ENCODE results near the gene FBXL20. TPM values are rescaled to one million over a fixed set of nuclear protein-coding genes. Genes with fewer than 3 reads are reported as not detected.
A peak's percentile ranks its signal among the peaks of the same experiment; 100 is the strongest.

The FBXL20 gene
- total RNA-seq, 6 experiments from 2014 or later: 6.0 to 9.8 (median 8.5) TPM

GRCh38 chr17:39219647-39220154 is 181.7 kb downstream of the FBXL20 start:
- no peak for TF ChIP-seq CTCF (IDR thresholded peaks at IDR 0.05)
- Histone ChIP-seq H3K4me1 (no peaks in the 10 kb centered on the region), H3K4me3 (no peak overlapping the region), H3K9me3 (no peaks in the 10 kb centered on the region), H3K27me3 (peaks cover 0 to 7% of the 10 kb centered on the region in 2 donors), H3K36me3 (no peaks in the 10 kb centered on the region), H3K27ac (no peak overlapping the region)
- ATAC-seq: no peak
- intact Hi-C loops (cut with DNase I): no loop called here
- WGBS (ENCODE audit: insufficient coverage, low coverage, low lambda C conversion rate, missing lambda C conversion rate): 53% methylated on average over 4 of the region's 8 CpGs
- DNase-seq: no peak

GRCh38 chr17:39218906-39219305 is 182.5 kb downstream of the FBXL20 start:
- H3K27me3 ChIP-seq: peaks cover 0 to 7% of the 10 kb centered on the region in 2 donors
- ATAC-seq (no peak), DNase-seq (no peak)
- no peaks in the 10 kb centered on the region for H3K4me1 ChIP-seq
- no peak overlapping the region for H3K27ac ChIP-seq
- WGBS (ENCODE audit: insufficient coverage, low coverage, low lambda C conversion rate, missing lambda C conversion rate): 50% methylated on average over 3 of the region's 8 CpGs
- H3K9me3 ChIP-seq: no peaks in the 10 kb centered on the region
- no peaks in the 10 kb centered on the region for H3K36me3 ChIP-seq
- TF ChIP-seq CTCF (IDR thresholded peaks at IDR 0.05): no peak
- TF ChIP-seq POLR2A (IDR thresholded peaks at IDR 0.05): no peak
- no peak overlapping the region for H3K4me3 ChIP-seq
- intact Hi-C loops (cut with DNase I): no loop called here

GRCh38 chr17:39217734-39218369 is 183.6 kb downstream of the FBXL20 start:
- TF ChIP-seq POLR2A (IDR thresholded peaks at IDR 0.05) (no peak), CTCF (IDR thresholded peaks at IDR 0.05) (no peak)
- Histone ChIP-seq H3K9me3 (no peaks in the 10 kb centered on the region), H3K36me3 (no peaks in the 10 kb centered on the region), H3K27ac (no peak overlapping the region), H3K4me3 (no peak overlapping the region), H3K27me3 (peaks cover 0 to 7% of the 10 kb centered on the region in 2 donors), H3K4me1 (no peaks in the 10 kb centered on the region)
- intact Hi-C loops (cut with DNase I): no loop called here
- DNase-seq: no peak
- ATAC-seq: peak in 1 of 4 donors; percentile 29
- WGBS (ENCODE audit: insufficient coverage, low coverage, low lambda C conversion rate, missing lambda C conversion rate): 10% methylated on average over 7 of the region's 24 CpGs

GRCh38 chr17:39213852-39214251 is 187.6 kb downstream of the FBXL20 start:
- no peak for TF ChIP-seq CTCF (IDR thresholded peaks at IDR 0.05)
- no peak for TF ChIP-seq POLR2A (IDR thresholded peaks at IDR 0.05)
- ATAC-seq: peak in 1 of 4 donors; percentile 40

More at GRCh38 chr17:39213852-39214251, 187.6 kb downstream of the FBXL20 start:
- intact Hi-C loops (cut with DNase I): no loop called here
- WGBS (ENCODE audit: insufficient coverage, low coverage, low lambda C conversion rate, missing lambda C conversion rate): 100% methylated on average over 1 of the region's 9 CpGs
- Histone ChIP-seq H3K4me3 (no peak overlapping the region), H3K4me1 (peaks cover 0 to 6% (median 0%) of the 10 kb centered on the region in 4 donors), H3K27me3 (peaks cover 0 to 7% of the 10 kb centered on the region in 2 donors), H3K9me3 (no peaks in the 10 kb centered on the region), H3K27ac (no peak overlapping the region), H3K36me3 (no peaks in the 10 kb centered on the region)
- no peak for DNase-seq
